Suprapubic skin (tissue), 4 donors: Measurements from ENCODE around the gene WDR45B. TPM values are rescaled to one million over a fixed set of nuclear protein-coding genes. Genes with fewer than 3 reads are reported as not detected.

Experiments used
- DNase-seq, 2 donors: peaks; one replicate each; pipeline ENCODE4 v3.0.0-alpha.2; 2019; ENCODE audit warnings: low spot score in 2 of 2
- H3K27ac ChIP-seq: fragments of 200-600 bp; sonication (generic); one replicate; pipeline ENCODE4 v1.5.1; 2019
- H3K27me3 ChIP-seq: fragments of 200-600 bp; sonication (generic); one replicate; pipeline ENCODE4 v1.5.1; 2019
- H3K36me3 ChIP-seq: fragments of 200-600 bp; sonication (generic); one replicate; pipeline ENCODE4 v1.5.1; 2019
- H3K4me1 ChIP-seq: fragments of 200-600 bp; sonication (generic); one replicate; pipeline ENCODE4 v1.5.1; 2019
- H3K4me3 ChIP-seq: fragments of 200-600 bp; sonication (generic); one replicate; pipeline ENCODE4 v1.5.1; 2019; ENCODE audit warnings: mild to moderate bottlenecking
- H3K9me3 ChIP-seq: fragments of 200-600 bp; sonication (generic); one replicate; pipeline ENCODE4 v1.5.1; 2019
- CTCF ChIP-seq, 2 donors: fragments of 200-600 bp in 1 of 2; fragments of 450-650 bp in 1 of 2; sonication (generic) in 1 of 2; IDR thresholded peaks; one replicate each; pipeline ENCODE4 v1.5.1; 2016 to 2019; ENCODE audit warnings: antibody characterized with exemption in 2 of 2, mild to moderate bottlenecking in 1 of 2, moderate library complexity in 1 of 2
- EP300 ChIP-seq: sonication (generic); formaldehyde crosslinking; IDR thresholded peaks from one replicate; pipeline ENCODE4 v1.6.1; 2017; ENCODE audit warnings: antibody characterized with exemption
- POLR2A ChIP-seq, 2 donors: fragments of 450-650 bp; IDR thresholded peaks; one replicate each; pipeline ENCODE4 v1.6.1; 2017; ENCODE audit warnings: antibody characterized with exemption in 2 of 2, mild to moderate bottlenecking in 2 of 2, moderate library complexity in 2 of 2
- POLR2AphosphoS5 ChIP-seq, 3 donors: sonication (generic); formaldehyde crosslinking; IDR thresholded peaks; one replicate each; pipeline ENCODE4 v1.6.1; 2017; ENCODE audit warnings: antibody characterized with exemption in 3 of 3
- WGBS: methylation state at CpG from one replicate; pipeline ENCODE4 v1.1.5; 2018; 5-methylcytosine and 5-hydroxymethylcytosine counted together
- total RNA-seq, 4 donors: library from RNA; depleted of rRNA; stranded (reverse); fragments of >200 nt; gene quantifications; one replicate each; pipeline ENCODE4 v1.1.0, GENCODE V29; 2016

WDR45B gene
- total RNA-seq, 4 donors from 2014 or later = 70.1 to 96.8 (median 90.0) TPM

DNA sequence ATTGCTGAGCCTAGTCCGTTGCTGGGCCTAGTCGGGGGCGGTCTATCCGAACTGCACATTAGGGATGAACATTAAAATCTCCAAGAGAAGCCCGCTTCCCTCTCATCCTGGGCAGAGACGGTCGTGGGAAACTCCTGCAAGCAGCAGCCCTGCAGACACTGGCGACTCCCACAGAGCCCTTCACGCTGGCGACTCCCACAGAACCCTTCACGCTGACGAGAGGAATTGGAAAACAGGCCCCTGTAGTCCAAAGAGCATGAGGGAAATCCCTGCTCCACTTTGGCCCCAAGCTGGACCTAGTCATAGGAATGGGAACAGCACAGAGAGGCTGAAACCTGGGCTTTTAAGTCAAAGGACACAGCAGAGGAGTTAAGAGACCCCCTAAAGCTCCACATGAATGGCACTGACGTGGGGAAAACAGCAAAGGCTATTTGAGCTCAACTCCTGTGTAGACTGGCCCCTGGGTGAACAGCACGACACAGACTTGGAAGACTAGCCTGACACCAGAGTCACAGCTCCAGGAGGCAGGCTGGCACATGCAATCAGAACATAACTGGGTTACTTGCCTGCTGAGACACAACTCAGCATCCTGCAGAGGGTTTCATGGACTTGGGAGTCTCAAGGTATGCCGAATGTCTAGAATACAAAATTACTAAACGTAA, 42.2 kb downstream of the WDR45B start:
- H3K4me3 ChIP-seq = no peak overlapping the region
- H3K36me3 ChIP-seq = peaks cover 66% of the 10 kb centered on the region
- H3K27ac ChIP-seq = peak overlapping the region; percentile 47
- H3K27me3 ChIP-seq = no peaks in the 10 kb centered on the region
- 46% methylated on average over 16 of the region's 16 CpGs for WGBS
- no peaks in the 10 kb centered on the region for H3K9me3 ChIP-seq
- no peak for DNase-seq
- TF ChIP-seq POLR2A (IDR thresholded peaks at IDR 0.05) = no peak
- no peak for TF ChIP-seq POLR2AphosphoS5 (IDR thresholded peaks at IDR 0.05)
- TF ChIP-seq CTCF (IDR thresholded peaks at IDR 0.05) = no peak
- TF ChIP-seq EP300 = no peak
- peaks cover 19% of the 10 kb centered on the region for H3K4me1 ChIP-seq

GRCh38 chr17:82604532-82604931, 43.7 kb downstream of the WDR45B start:
- no peaks in the 10 kb centered on the region for H3K27me3 ChIP-seq
- H3K4me1 ChIP-seq = peaks cover 19% of the 10 kb centered on the region
- no peak for DNase-seq
- whole genome bisulfite sequencing = 92% methylated on average over 7 of the region's 7 CpGs
- H3K4me3 ChIP-seq = no peak overlapping the region
- H3K9me3 ChIP-seq = no peaks in the 10 kb centered on the region
- H3K27ac ChIP-seq = peak overlapping the region; percentile 5
- no peak for TF ChIP-seq EP300
- TF ChIP-seq CTCF (IDR thresholded peaks at IDR 0.05) = no peak
- no peak for TF ChIP-seq POLR2AphosphoS5 (IDR thresholded peaks at IDR 0.05)
- no peak for TF ChIP-seq POLR2A (IDR thresholded peaks at IDR 0.05)
- peaks cover 57% of the 10 kb centered on the region for H3K36me3 ChIP-seq

GRCh38 chr17:82603981-82604448, 44.2 kb downstream of the WDR45B start:
- no peak for DNase-seq
- Histone ChIP-seq H3K4me3 (no peak overlapping the region), H3K4me1 (peaks cover 19% of the 10 kb centered on the region), H3K36me3 (peaks cover 55% of the 10 kb centered on the region), H3K27me3 (no peaks in the 10 kb centered on the region), H3K27ac (no peak overlapping the region), H3K9me3 (no peaks in the 10 kb centered on the region)
- TF ChIP-seq POLR2A (IDR thresholded peaks at IDR 0.05) (no peak), POLR2AphosphoS5 (IDR thresholded peaks at IDR 0.05) (no peak), CTCF (IDR thresholded peaks at IDR 0.05) (no peak), EP300 (no peak)
- WGBS = 78% methylated on average over 18 of the region's 18 CpGs

GRCh38 chr17:82602986-82603710, 45.1 kb downstream of the WDR45B start:
- Histone ChIP-seq H3K27ac (no peak overlapping the region), H3K36me3 (peaks cover 58% of the 10 kb centered on the region), H3K4me1 (peaks cover 19% of the 10 kb centered on the region), H3K4me3 (no peak overlapping the region), H3K9me3 (no peaks in the 10 kb centered on the region), H3K27me3 (no peaks in the 10 kb centered on the region)
- 84% methylated on average over 20 of the region's 20 CpGs for WGBS
- TF ChIP-seq POLR2A (IDR thresholded peaks at IDR 0.05) (no peak), POLR2AphosphoS5 (IDR thresholded peaks at IDR 0.05) (no peak), CTCF (IDR thresholded peaks at IDR 0.05) (no peak)
- no peak for DNase-seq

DNA sequence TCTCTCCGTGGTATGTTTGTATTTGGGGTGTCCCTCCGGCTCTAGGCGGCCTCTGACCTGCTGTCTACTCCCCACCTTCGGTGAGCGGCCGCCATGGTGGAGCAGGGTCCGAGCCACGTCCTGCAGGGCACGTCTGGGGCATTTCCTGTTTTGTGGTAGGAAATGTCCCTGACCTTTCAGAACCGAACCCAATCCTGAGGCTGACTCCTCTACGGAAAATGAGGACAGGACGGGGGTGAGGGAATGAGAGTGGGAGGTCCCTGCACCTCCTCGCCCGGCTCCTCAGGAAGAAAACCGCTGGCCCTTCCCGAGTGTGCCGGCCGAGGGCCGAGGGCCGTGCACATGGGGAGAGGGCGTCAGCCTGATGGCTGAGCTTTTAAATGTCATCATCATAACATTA, 45.8 kb downstream of the WDR45B start:
- DNase-seq = no peak
- no peak for TF ChIP-seq POLR2AphosphoS5 (IDR thresholded peaks at IDR 0.05)
- no peak for TF ChIP-seq EP300
- TF ChIP-seq CTCF (IDR thresholded peaks at IDR 0.05) = no peak
- TF ChIP-seq POLR2A (IDR thresholded peaks at IDR 0.05) = no peak
- WGBS = 76% methylated on average over 21 of the region's 21 CpGs
- Histone ChIP-seq H3K4me1 (peaks cover 19% of the 10 kb centered on the region), H3K36me3 (peaks cover 63% of the 10 kb centered on the region), H3K27me3 (no peaks in the 10 kb centered on the region), H3K27ac (no peak overlapping the region), H3K4me3 (no peak overlapping the region), H3K9me3 (no peaks in the 10 kb centered on the region)
